ENCODE data around the gene JAG1.
"Not testable (repeated sequence)": the region's sequence is repeated elsewhere in the genome, so short reads cannot be mapped to it uniquely, and the experiment has no call there.

Gene JAG1

DNA sequence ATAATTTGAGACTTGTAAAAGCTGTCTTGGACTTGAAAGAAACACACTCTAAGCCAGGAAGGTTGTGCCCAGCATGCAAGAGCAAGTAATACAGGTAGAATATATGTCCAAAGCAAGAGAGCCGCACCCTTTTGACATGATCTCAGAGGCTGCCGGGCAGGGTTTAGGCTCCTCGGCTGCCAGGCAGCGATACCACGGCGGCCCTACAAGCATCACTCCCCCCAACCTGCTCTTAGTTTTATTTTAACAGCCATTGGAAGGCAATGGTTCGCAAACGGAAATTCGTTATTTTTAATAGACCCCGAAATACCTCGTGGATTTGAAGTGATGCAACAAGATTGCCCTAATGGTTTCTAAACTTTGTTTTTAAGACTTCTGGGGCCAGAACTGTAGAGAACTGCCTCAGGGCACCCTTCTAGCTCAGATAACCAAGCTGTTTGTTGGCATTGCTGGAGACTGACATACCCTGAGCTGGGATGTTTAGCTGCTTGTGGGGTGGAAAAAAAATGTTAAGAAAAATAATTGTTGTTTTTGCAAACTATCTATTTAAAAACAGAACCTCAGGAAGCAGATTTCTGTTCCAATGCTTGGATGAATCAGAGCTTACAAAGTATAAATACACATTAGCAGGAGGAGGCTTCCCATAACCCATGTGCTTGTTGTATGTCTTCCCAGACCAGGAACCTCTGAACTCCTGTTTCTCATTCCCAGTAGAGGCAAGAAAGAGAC is 39.0 kb downstream of the JAG1 start:
- no peak for DNase-seq

- DNase-seq, result no peak
These were observed 39.6 kb downstream of the JAG1 start for GRCh38 chr20:10634211-10634610.

DNA sequence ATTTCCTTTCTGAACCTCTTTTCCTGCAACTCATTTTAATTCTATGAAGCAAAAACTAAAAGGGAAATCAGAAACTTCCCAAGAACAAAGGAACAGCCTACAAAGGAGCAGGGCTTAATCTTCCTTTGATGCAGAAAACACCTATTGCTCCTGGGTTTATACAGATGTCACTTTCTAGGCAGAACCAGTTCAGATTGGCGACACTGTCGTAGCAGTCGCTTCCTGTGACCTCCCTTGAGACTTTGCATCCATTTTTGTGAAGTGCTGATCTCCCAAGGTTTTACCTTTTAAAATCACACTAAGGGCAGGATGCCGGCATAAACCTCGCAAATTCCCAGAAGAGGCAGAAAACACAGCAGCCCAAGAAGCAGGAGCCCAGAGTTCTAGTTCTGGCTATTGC is 40.1 kb downstream of the JAG1 start:
- no peak for DNase-seq

DNA sequence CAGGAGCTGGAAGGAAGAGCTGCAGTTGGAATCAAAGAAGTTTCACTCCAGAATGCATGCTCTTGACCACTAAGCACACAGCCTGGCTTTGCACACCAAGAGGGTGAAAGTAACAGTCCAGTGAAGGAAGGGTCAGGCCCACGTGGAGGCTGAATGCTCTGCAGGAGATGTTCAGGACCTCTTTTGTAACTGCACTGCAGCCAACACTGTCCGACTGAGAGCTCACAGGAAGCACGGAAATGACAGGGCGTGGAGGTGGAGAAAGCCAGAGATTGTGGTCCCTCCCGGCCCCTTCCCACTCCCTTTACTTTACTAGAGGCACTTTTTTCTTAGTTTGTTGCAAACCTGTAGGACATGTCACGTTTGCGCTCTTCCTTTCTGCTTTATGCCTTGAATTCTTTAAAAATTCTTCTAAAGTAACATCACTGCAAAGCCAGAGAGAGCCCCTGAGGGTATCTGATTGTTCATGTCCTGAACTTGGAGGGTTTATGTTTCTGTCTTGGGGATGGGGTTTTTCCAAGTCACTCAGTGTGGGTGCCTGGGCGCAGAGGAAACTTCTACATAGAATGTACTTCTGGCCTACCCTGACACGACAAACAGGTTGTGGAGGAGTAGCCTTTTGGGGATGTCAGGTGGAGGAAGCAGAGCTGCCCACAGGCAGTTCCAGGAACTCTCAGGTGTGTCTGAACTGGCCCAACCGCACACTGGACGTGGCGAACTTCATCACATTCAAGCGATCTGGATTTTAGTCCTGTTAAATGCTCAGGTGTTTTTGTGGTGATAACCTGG is 40.9 kb downstream of the JAG1 start:
- DNase-seq, result no peak

- DNase-seq, result no peak
These were observed 42.7 kb downstream of the JAG1 start for GRCh38 chr20:10631126-10631525.

GRCh38 chr20:10629946-10630650 is 43.7 kb downstream of the JAG1 start:
- no peak for DNase-seq

GRCh38 chr20:10626896-10627295 is 46.9 kb downstream of the JAG1 start:
- DNase-seq, result no peak

DNA sequence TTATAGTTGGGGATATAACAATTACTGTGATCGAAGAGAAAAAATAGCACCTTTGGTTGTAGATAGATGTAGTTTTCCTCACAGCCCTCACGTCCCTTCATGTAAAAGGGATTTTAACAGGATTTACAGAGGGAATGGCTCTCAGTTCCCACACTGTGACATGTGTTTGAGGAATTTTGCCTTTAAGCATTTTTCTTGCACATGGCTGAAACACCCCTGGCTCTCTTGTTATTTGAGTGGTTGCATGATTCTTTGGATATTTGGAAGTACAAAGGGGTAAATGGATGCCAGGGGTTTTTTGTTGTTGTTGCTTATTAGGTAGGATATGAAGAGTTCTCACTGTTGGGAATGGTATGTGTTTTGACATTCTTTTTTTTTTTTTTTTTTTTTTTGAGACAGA is 48.2 kb downstream of the JAG1 start:
- no peak for DNase-seq

- no peak for DNase-seq
These were observed 51.0 kb downstream of the JAG1 start for GRCh38 chr20:10622657-10623418.

DNA sequence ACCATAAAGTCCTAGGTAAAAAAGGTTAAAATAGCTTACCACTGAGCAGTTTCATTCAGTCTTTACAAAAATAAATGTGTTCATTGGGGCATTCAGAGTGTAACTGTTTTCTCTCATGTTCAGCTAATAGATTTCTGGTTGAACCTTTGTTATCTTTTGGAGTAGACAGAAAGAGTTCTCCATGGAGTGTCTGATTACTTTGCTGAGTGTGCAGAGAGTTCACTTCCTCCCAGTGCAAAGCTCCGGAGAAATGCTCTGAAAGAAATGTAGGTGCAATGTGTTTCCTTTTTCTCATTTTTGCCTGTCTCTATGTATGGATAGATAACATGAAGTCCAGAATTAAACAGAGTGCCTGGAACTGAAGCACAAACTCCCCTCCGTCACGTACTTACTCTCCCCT is 52.6 kb downstream of the JAG1 start:
- no peak for DNase-seq

DNA sequence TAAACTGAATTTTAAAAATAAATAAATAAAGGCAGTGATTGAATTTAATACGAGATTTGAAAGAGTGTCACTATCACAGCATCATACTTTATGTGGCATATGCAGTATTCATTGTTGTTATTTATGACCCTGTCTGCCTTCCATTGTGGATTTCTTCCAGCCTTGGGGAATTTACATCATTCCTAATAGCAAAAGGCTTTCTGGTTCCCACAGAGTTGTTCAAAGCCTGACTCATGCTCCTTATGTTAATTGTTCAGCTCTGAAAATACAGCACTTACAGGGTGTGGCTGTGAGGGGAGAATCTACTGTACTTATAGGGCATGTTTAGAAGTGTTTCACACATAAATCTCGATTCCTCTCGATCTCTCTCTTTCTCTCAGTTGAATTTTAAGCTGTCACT is 54.4 kb downstream of the JAG1 start:
- DNase-seq, result no peak

DNA sequence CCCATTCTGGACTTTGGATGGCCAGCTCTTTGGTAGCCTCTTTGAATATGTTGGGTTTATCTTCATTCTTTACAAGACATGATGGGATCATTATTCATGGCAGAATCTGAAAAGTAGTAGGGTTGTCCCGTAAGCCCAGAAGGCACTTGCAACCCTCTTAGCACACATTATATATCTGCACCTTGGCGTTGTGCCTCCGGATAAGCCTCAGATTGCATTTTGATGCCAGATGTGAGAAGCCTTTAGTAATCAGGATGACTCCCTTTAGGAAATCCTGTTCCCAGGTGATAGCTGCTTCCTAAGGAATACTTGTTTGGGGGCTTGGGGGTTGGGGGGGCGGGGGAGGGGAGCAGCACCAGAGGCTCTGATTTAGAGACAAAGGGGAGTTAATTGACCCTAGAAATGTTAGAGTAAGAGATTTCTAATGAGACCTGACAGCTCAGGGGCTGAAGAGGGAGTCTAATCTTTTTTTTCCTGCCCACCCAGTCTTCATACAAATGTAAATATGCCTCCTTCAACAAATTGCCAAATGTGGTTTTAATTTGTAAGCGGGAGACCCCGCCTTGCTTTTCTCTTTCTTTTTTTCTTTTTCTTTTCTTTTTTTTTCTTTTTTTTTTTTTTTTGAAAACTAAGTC is 55.1 kb downstream of the JAG1 start:
- DNase-seq, result no peak

DNA sequence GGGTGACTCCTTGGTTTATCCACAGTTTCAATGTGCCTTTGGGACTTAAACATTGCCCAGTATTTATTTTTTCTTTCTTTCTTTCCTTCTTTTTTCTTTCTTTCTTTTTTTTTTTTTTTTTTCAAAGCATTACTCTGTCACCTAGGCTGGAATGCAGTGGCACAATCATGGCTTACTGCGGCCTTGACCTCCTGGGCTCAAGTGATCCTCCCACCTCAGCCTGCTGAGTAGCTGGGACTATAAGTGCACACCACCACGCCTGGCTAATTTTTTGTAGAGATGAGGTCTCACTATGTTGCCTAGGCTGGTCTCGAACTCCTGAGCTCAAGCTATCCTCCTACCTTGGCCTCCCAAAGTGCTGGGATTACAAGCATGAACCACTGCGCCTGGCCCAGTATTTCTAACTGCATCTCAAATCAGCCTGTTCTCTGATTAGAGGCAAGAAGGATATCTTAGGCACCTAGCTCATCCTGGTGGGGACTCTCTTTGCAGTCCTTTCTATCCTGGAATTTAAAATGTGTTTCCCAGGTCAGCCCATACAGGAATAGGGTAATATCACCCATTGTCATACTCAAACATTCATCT is 56.2 kb downstream of the JAG1 start:
- not testable (repeated sequence) for DNase-seq

DNA sequence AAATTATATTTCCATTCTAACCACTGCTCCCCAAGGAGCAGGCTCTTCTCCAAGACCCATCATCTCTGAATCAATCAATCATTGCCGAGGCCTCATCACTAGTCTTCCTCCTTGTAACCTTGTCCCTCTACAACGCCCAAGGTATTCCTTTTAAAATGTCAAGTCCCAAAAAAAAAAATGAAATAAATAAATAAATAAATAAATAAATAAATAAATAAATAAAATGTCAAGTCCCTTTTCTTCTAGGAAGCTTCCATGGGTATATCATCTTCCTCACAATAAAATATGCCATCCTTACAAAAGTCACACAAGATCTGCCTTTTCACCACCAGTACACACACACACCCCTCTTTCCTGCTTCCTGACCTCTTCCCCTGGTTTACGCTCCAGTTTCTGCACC is 57.6 kb downstream of the JAG1 start:
- no peak for DNase-seq

- no peak for DNase-seq
These were observed 59.9 kb downstream of the JAG1 start for GRCh38 chr20:10613911-10614310.

DNA sequence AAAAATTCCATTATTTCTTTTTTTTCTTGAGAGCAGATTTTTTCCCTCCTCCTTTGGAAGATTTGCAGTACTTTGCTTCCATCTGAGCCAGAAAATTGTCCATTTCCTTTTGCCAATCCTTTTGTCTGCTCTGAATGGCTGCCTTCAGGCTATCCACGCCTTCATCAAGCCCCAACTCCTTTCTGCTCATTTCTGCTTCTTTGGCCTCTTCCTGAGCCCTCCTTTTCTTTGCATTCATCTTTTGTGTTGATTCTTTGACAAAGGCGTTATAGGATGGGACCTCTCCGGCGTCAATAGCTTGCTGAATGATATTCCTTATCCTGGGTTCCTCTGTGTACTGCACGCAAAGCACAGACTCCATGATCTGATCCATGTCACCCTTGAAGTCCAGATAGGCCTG is 60.4 kb downstream of the JAG1 start:
- DNase-seq, result not testable (repeated sequence)

- DNase-seq, result no peak
These were observed 62.4 kb downstream of the JAG1 start for GRCh38 chr20:10611357-10611756.

GRCh38 chr20:10610251-10610650 is 63.5 kb downstream of the JAG1 start:
- no peak for DNase-seq

DNA sequence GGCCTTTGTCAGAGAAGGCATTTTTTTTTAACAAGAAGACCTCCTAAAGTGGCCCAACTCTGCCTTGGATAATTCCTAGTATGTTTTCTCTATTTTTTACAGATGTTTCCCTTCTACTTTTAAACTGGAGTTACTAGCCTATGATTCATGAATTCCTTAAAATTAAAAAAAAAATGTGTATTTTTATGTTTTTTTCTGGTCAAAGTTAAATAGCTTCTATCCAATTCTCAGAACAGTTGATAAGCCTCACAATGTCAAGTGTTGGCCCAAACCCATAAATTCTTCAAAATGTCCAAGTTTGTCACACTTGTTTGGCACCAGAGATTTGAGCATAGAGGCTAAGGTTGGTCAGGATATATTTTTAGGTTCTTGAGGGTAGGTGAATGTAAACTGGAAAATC is 64.0 kb downstream of the JAG1 start:
- DNase-seq, result no peak

DNA sequence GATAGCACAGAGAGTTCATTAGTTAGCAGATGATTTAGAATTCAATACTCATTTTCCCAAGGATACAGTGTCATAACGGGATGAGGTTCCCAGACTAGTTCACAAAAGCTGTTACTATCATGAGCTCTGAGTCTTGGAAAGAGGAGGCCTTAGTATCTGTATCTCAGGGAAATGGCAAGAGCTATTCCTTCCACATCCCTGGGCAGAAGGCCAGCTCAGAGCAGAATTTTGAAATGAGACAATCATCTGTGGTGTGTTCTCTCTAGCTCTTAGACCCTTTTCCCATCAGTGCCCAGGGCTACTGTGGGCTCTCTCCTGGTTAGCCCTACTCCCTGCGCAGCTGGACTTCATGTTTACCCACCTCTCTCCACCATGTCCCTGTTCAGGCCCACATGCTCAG is 64.5 kb downstream of the JAG1 start:
- no peak for DNase-seq

- no peak for DNase-seq
These were observed 68.1 kb downstream of the JAG1 start for GRCh38 chr20:10605547-10606195.

Measured in cerebellar nuclear complex (tissue), 1 donor.